HG03469 (cell line): ENCODE measurements around the gene RFXAP.
A peak's percentile ranks its signal among the peaks of the same experiment; 100 is the strongest.
"Not testable (repeated sequence)": the region's sequence is repeated elsewhere in the genome, so short reads cannot be mapped to it uniquely, and the experiment has no call there.

Experiments used
- ATAC-seq: cut with Tn5 transposase; IDR thresholded peaks from one replicate; pipeline ENCODE4 v1.9.1; 2021; ENCODE audit warnings: mild to moderate bottlenecking, moderate library complexity, moderate number of reproducible peaks; ENCODE audit not compliant: unreplicated experiment

The RFXAP gene

GRCh38 chr13:36818804-36819738, at the start of gene RFXAP:
TSS of gene RFXAP (plus strand) at chr13:36819222. CDS start at chr13:36819358, 136 bp downstream.
- ATAC-seq, result peak; percentile 87

- ATAC-seq, result no peak
Measured at GRCh38 chr13:36769545-36769944, 49.5 kb upstream of the RFXAP start.

GRCh38 chr13:36770741-36771140, 48.3 kb upstream of the RFXAP start:
- ATAC-seq, result no peak

GRCh38 chr13:36772853-36773252, 46.2 kb upstream of the RFXAP start:
- ATAC-seq, result no peak

GRCh38 chr13:36774931-36775330, 44.1 kb upstream of the RFXAP start:
- no peak for ATAC-seq

- ATAC-seq, result no peak
Measured at GRCh38 chr13:36776175-36776574, 42.8 kb upstream of the RFXAP start.

- ATAC-seq, result peak; percentile 45
Measured at GRCh38 chr13:36778083-36778671, 40.8 kb upstream of the RFXAP start.

GRCh38 chr13:36783890-36784289, 35.1 kb upstream of the RFXAP start:
- no peak for ATAC-seq

GRCh38 chr13:36786175-36786574, 32.8 kb upstream of the RFXAP start:
- not testable (repeated sequence) for ATAC-seq

GRCh38 chr13:36787181-36787580, 31.8 kb upstream of the RFXAP start:
- no peak for ATAC-seq

GRCh38 chr13:36788276-36788675, 30.7 kb upstream of the RFXAP start:
- no peak for ATAC-seq

- ATAC-seq, result no peak
Measured at GRCh38 chr13:36789061-36789460, 30.0 kb upstream of the RFXAP start.

GRCh38 chr13:36789730-36790129, 29.3 kb upstream of the RFXAP start:
- ATAC-seq, result no peak

- no peak for ATAC-seq
Measured at GRCh38 chr13:36794706-36795105, 24.3 kb upstream of the RFXAP start.

GRCh38 chr13:36795463-36795862, 23.6 kb upstream of the RFXAP start:
- ATAC-seq, result no peak

- ATAC-seq, result no peak
Measured at GRCh38 chr13:36796052-36796451, 23.0 kb upstream of the RFXAP start.

GRCh38 chr13:36801035-36801434, 18.0 kb upstream of the RFXAP start:
- ATAC-seq, result no peak

GRCh38 chr13:36804588-36804987, 14.4 kb upstream of the RFXAP start:
- ATAC-seq, result no peak

- ATAC-seq, result peak; percentile 83
Measured at GRCh38 chr13:36806102-36806501, 12.9 kb upstream of the RFXAP start.

GRCh38 chr13:36807616-36808015, 11.4 kb upstream of the RFXAP start:
- no peak for ATAC-seq

GRCh38 chr13:36813225-36813624, 5.8 kb upstream of the RFXAP start:
- no peak for ATAC-seq

- no peak for ATAC-seq
Measured at GRCh38 chr13:36814465-36814864, 4.6 kb upstream of the RFXAP start.
